OCI-LY1 (cell line): ENCODE results near the gene SLC35G3.

Source experiments
- H2AFZ ChIP-seq: fragments of 200-600 bp; sonication (generic), shearing (Covaris generic); 2 replicates; pipeline ENCODE4 v1.6.0; 2014; ENCODE audit warnings: antibody characterized with exemption, mild to moderate bottlenecking, low read length
- H3F3A ChIP-seq: fragments of 200-600 bp; sonication (generic), shearing (Covaris generic); 2 replicates; pipeline ENCODE4 v1.6.0; 2014; ENCODE audit warnings: mild to moderate bottlenecking, antibody characterized with exemption, low read length, moderate library complexity; ENCODE audit not compliant: insufficient read depth
- H3K27ac ChIP-seq: fragments of 200-600 bp; sonication (generic); 2 replicates; pipeline ENCODE4 v1.5.1; 2014; ENCODE audit warnings: low read length, mixed run types, mild to moderate bottlenecking, low read depth; ENCODE audit not compliant: poor library complexity, severe bottlenecking
- H3K27me3 ChIP-seq: fragments of 200-600 bp; sonication (generic); 2 replicates; pipeline ENCODE4 v1.6.0; 2014; ENCODE audit warnings: antibody characterized with exemption, mild to moderate bottlenecking, low read length, moderate library complexity; ENCODE audit not compliant: insufficient read depth
- H3K36me3 ChIP-seq: fragments of 200-600 bp; sonication (generic); 2 replicates; pipeline ENCODE4 v1.6.1; 2014; ENCODE audit warnings: mild to moderate bottlenecking, antibody characterized with exemption, low read length, moderate library complexity, mixed read lengths; ENCODE audit not compliant: insufficient read depth
- H3K4me1 ChIP-seq: fragments of 200-600 bp; sonication (generic); 2 replicates; pipeline ENCODE4 v1.5.1; 2014; ENCODE audit warnings: mild to moderate bottlenecking, low read length, moderate library complexity; ENCODE audit not compliant: insufficient read depth, severe bottlenecking
- H3K4me2 ChIP-seq: fragments of 200-600 bp; sonication (generic), shearing (Covaris generic); 2 replicates; pipeline ENCODE4 v1.6.1; 2014; ENCODE audit warnings: low read length
- H3K4me3 ChIP-seq: fragments of 200-600 bp; sonication (generic); 2 replicates; pipeline ENCODE4 v1.5.1; 2014; ENCODE audit warnings: low read length, low read depth, mild to moderate bottlenecking, mixed read lengths; ENCODE audit not compliant: poor library complexity, severe bottlenecking
- H3K79me2 ChIP-seq: fragments of 200-600 bp; shearing (Covaris generic); 2 replicates; pipeline ENCODE4 v1.6.1; 2016; ENCODE audit warnings: mixed run types, low read length, mixed read lengths; ENCODE audit not compliant: insufficient read depth
- H3K9ac ChIP-seq: fragments of 200-600 bp; sonication (generic), shearing (Covaris generic); 2 replicates; pipeline ENCODE4 v1.6.1; 2014; ENCODE audit warnings: mild to moderate bottlenecking, low read length, mixed read lengths
- H3K9me2 ChIP-seq: fragments of 200-600 bp; sonication (generic), shearing (Covaris generic); 2 replicates; pipeline ENCODE4 v1.6.1; 2014; ENCODE audit warnings: low read depth, mild to moderate bottlenecking, low read length, mixed read lengths
- H3K9me3 ChIP-seq: fragments of 200-600 bp; shearing (Covaris generic); 2 replicates; pipeline ENCODE4 v1.6.1; 2014; ENCODE audit warnings: low read length, mixed read lengths
- H4K20me1 ChIP-seq: fragments of 200-600 bp; sonication (generic), shearing (Covaris generic); 2 replicates; pipeline ENCODE4 v1.6.0; 2016; ENCODE audit warnings: mild to moderate bottlenecking, low read length; ENCODE audit not compliant: insufficient read depth
- CTCF ChIP-seq: fragments of 200-600 bp; sonication (generic), shearing (Covaris generic); IDR thresholded peaks from 2 replicates; pipeline ENCODE4 v1.5.1; 2017; ENCODE audit warnings: mild to moderate bottlenecking, antibody characterized with exemption, low read length, moderate library complexity, mixed read lengths
- EZH2 ChIP-seq: fragments of 200-600 bp; sonication (generic), shearing (Covaris generic); IDR thresholded peaks from 2 replicates; pipeline ENCODE4 v1.8.0; 2017; ENCODE audit warnings: borderline replicate concordance, mixed run types, mild to moderate bottlenecking, antibody characterized with exemption, low read length, moderate library complexity, mixed read lengths

Gene SLC35G3

GRCh38 chr17:35242158-35242804 is 48.1 kb upstream of the SLC35G3 start:
- H3K36me3 ChIP-seq, result no peaks in the 10 kb centered on the region
- H2AFZ ChIP-seq, result peak overlapping the region; percentile 97
- H3K4me3 ChIP-seq, result peak overlapping the region; percentile 91
- H4K20me1 ChIP-seq, result no peaks in the 10 kb centered on the region
- no peaks in the 10 kb centered on the region for H3K79me2 ChIP-seq
- H3F3A ChIP-seq, result no peaks in the 10 kb centered on the region
- H3K9ac ChIP-seq, result peak overlapping the region; percentile 81
- TF ChIP-seq EZH2 (no peak), CTCF (peak; percentile 31; the same call in 1 of the 2 replicates)
- H3K27me3 ChIP-seq, result no peaks in the 10 kb centered on the region
- no peak overlapping the region for H3K27ac ChIP-seq
- H3K4me1 ChIP-seq, result peaks cover 22% of the 10 kb centered on the region
- peak overlapping the region; percentile 94 for H3K4me2 ChIP-seq
- no peaks in the 10 kb centered on the region for H3K9me3 ChIP-seq
- no peaks in the 10 kb centered on the region for H3K9me2 ChIP-seq

- no peak overlapping the region for H3K27ac ChIP-seq
- H3K36me3 ChIP-seq, result no peaks in the 10 kb centered on the region
- peaks cover 22% of the 10 kb centered on the region for H3K4me1 ChIP-seq
- no peak overlapping the region for H3K4me3 ChIP-seq
- H2AFZ ChIP-seq, result no peak overlapping the region
- TF ChIP-seq CTCF (no peak), EZH2 (no peak)
- H3K9me3 ChIP-seq, result no peaks in the 10 kb centered on the region
- H3K79me2 ChIP-seq, result no peaks in the 10 kb centered on the region
- H3K4me2 ChIP-seq, result no peak overlapping the region
- H3K9ac ChIP-seq, result no peak overlapping the region
- no peaks in the 10 kb centered on the region for H3K27me3 ChIP-seq
- no peaks in the 10 kb centered on the region for H3K9me2 ChIP-seq
- no peaks in the 10 kb centered on the region for H3F3A ChIP-seq
- no peaks in the 10 kb centered on the region for H4K20me1 ChIP-seq
Measured at GRCh38 chr17:35241520-35241919, 47.3 kb upstream of the SLC35G3 start.

- no peaks in the 10 kb centered on the region for H3K79me2 ChIP-seq
- no peaks in the 10 kb centered on the region for H3K9me2 ChIP-seq
- H3K4me1 ChIP-seq, result peaks cover 22% of the 10 kb centered on the region
- no peak overlapping the region for H2AFZ ChIP-seq
- no peak overlapping the region for H3K27ac ChIP-seq
- H3K9me3 ChIP-seq, result no peaks in the 10 kb centered on the region
- TF ChIP-seq CTCF, result no peak
- TF ChIP-seq EZH2, result no peak
- H3K4me2 ChIP-seq, result no peak overlapping the region
- H3F3A ChIP-seq, result no peaks in the 10 kb centered on the region
- H3K27me3 ChIP-seq, result no peaks in the 10 kb centered on the region
- H3K4me3 ChIP-seq, result no peak overlapping the region
- no peaks in the 10 kb centered on the region for H4K20me1 ChIP-seq
- H3K9ac ChIP-seq, result no peak overlapping the region
- H3K36me3 ChIP-seq, result no peaks in the 10 kb centered on the region
Measured at GRCh38 chr17:35240861-35241260, 46.7 kb upstream of the SLC35G3 start.
